HG03378 (cell line): Measurements from ENCODE around the gene PILRA.
A peak's percentile ranks its signal among the peaks of the same experiment; 100 is the strongest.
"Not testable (repeated sequence)": the region's sequence is repeated elsewhere in the genome, so short reads cannot be mapped to it uniquely, and the experiment has no call there.

ENCODE experiments used
- ATAC-seq: cut with Tn5 transposase; IDR thresholded peaks from one replicate; pipeline ENCODE4 v1.9.1; 2021; ENCODE audit warnings: mild to moderate bottlenecking, moderate library complexity; ENCODE audit not compliant: unreplicated experiment

The PILRA gene

GRCh38 chr7:100373261-100373831 lies at the start of gene PILRA:
PILRA (plus strand) TSS chr7:100373487; CDS start chr7:100373657, 170 bp downstream.
- no peak for ATAC-seq

GRCh38 chr7:100324194-100324593 lies 49.1 kb upstream of the PILRA start:
- ATAC-seq = not testable (repeated sequence)

GRCh38 chr7:100325671-100326070 lies 47.6 kb upstream of the PILRA start:
- not testable (repeated sequence) for ATAC-seq

GRCh38 chr7:100326914-100327313 lies 46.4 kb upstream of the PILRA start:
- not testable (repeated sequence) for ATAC-seq

- peak; percentile 94 for ATAC-seq
Observed at GRCh38 chr7:100335566-100336466, 37.5 kb upstream of the PILRA start.

GRCh38 chr7:100338083-100338696 lies 35.1 kb upstream of the PILRA start:
- not testable (repeated sequence) for ATAC-seq

- not testable (repeated sequence) for ATAC-seq
Observed at GRCh38 chr7:100341286-100341685, 32.0 kb upstream of the PILRA start.

GRCh38 chr7:100342765-100343164 lies 30.5 kb upstream of the PILRA start:
- ATAC-seq = no peak

- peak; percentile 6 for ATAC-seq
Observed at GRCh38 chr7:100344124-100344559, 29.1 kb upstream of the PILRA start.

- ATAC-seq = peak; percentile 49
Observed at GRCh38 chr7:100344560-100345287, 28.6 kb upstream of the PILRA start.

GRCh38 chr7:100345288-100345672 lies 28.0 kb upstream of the PILRA start:
- ATAC-seq = peak; percentile 30

GRCh38 chr7:100346921-100347320 lies 26.4 kb upstream of the PILRA start:
- no peak for ATAC-seq

GRCh38 chr7:100348805-100349204 lies 24.5 kb upstream of the PILRA start:
- ATAC-seq = no peak

- no peak for ATAC-seq
Observed at GRCh38 chr7:100349757-100350156, 23.5 kb upstream of the PILRA start.

- ATAC-seq = no peak
Observed at GRCh38 chr7:100351657-100352058, 21.6 kb upstream of the PILRA start.

- ATAC-seq = not testable (repeated sequence)
Observed at GRCh38 chr7:100352230-100352781, 21.0 kb upstream of the PILRA start.

- ATAC-seq = no peak
Observed at GRCh38 chr7:100352984-100353684, 20.2 kb upstream of the PILRA start.

- ATAC-seq = no peak
Observed at GRCh38 chr7:100353685-100354330, 19.5 kb upstream of the PILRA start.

GRCh38 chr7:100356416-100357068 lies 16.7 kb upstream of the PILRA start:
- no peak for ATAC-seq
